Measurements from ENCODE around the gene SEH1L. TPM values are rescaled to one million over a fixed set of nuclear protein-coding genes. Genes with fewer than 3 reads are reported as not detected.
"Not testable (repeated sequence)": the region's sequence is repeated elsewhere in the genome, so short reads cannot be mapped to it uniquely, and the experiment has no call there.

SEH1L gene
- total RNA-seq, 1 donor from 2014 or later, result 27.0 TPM

DNA sequence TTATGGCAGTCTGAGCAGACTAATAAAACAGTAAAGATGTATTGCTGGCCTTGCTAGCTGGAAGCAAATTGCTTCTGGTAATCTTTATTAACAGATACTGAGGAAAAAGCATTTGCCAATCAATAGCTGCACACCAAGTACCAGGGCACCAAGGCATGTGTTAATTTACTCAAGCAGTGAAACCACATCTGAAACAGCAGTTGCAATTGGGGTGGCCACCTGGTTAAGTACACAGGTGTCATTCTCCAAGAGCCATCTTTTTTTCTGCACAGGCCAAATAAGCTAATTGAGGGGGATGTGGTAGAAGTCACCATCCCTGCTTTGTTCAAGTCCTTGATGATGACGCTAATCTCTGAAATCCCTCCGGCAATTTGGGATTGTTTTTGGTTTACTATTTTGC lies 8.6 kb upstream of the SEH1L start:
- no peak for DNase-seq (ENCODE audit: low read depth)

DNA sequence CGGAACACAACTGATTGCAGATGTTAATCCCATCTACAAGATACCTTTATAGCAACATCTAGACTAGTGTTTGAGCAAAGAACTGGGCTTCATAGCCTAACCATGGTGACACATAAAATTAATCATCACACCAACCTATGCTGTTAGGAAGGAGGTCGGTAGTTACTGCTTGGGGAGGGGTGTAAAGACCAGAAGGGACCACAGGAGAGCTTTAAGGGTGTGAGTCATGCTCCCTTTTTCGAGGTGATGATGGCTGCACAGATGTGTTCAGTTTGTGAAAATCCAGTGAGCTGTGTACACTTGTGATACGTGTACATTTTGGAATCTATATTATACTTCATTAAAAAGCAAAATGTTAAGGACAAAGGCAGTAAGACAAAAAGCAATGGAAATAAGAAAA lies 4.6 kb upstream of the SEH1L start:
- DNase-seq (ENCODE audit: low read depth), result no peak

DNA sequence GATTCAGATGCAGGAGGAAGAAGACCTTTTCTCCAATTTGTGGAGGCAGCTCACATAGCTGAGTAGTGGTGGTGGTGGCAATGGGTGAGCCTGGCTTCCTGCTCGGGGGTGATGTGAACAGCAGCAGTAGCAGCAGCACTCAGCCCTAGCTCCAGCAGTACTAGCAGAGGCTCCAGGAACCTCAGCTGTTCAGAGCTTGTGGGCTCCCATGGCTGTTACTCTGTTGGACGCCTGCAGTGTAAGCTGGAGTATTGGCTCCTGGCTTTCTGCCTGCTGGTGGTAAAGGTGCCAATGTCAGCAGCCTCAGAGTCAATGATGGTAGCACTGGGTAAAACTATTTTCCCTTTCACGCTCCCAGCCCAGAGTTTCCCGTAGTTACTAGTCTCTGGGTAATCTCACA lies 3.1 kb upstream of the SEH1L start:
- peak; percentile 94 for DNase-seq (ENCODE audit: low read depth)

DNA sequence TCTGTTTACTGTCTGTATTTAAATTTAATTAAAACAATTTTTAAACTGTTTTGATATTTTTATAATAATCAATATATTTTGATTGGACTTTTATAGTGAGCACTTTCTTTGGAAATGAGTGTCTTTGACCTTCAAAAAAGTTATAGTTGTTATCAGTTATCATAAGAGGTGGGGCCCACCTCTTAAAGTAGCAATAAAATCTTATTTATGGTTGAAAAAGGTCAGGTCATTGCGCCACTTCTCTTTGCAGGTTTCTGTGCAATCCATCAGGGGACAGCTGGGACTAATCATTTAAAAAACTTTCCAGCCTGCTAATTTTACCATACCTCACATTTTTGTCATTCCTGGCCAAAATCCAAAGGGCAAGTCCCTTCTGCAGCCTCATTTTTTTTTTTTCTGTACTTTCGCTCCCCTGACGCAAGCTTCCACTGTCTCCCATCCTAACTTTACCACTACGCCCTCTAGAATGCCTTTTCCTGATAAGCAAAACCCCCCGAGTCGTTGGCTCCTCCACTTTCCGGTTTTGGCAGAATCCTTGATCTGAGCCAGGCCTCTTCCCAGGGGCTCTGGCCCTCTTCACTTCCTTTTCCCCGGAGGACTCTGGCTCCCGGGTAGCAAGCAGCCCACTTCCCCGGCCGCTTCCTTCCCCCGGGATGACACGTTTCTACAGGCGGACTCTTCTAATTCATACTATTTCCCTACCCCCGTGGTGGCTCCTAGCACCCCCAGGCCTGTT lies 1.1 kb upstream of the SEH1L start:
- DNase-seq (ENCODE audit: low read depth), result peak; percentile 78

DNA sequence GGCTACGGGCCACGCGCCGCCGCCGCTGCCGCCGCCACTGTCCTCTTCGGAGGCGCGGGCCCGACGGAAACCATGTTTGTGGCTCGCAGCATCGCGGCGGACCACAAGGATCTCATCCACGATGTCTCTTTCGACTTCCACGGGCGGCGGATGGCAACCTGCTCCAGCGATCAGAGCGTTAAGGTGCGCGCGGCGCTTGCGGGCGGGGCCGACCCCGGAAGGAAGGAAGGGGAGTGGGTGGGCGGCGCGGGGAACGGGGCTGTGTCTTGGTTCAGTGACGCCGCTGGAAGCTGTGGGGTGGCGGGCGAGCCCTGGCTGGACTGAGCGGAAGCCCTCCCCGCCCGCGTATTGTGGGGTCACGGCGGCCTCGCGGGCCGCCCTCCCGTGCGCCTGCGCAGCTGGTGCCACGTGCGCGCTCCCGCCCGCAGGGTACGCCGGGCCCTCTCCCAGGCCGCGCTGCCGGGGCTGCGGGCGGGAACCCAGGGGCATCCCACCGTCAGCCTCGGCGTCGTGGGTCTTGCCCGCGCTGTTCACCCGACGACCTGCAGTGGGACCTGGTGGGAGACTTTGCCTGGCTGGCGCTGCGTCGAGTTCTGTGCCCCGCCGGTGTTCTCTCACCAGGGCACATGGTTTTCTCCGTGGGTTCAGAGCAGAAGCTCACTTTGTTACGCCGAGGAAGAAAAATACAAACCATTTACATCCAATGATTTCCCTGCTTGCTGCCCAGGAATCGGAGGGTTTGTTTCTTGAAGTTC lies 416 bp downstream of the SEH1L start:
- peak; percentile 87 for DNase-seq (ENCODE audit: low read depth)

DNA sequence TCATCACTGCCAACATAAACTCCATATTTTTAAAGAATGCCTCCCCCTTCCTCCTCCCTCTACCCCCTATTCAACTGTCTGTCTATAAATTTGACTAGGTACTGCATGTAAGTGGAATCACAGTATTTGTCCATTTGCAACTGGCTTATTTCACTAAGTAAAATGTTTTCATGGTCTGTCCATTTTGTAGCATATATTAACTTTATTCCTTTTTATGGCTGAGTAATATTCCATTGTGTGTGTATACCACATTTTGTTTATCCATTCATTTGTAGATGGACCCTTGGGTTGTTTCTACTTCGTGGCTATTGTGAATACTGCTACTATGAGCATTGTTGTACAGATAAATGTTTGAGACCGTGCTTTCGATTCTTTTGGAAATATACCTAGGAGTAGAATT lies 10.7 kb downstream of the SEH1L start:
- no peak for DNase-seq (ENCODE audit: low read depth)

DNA sequence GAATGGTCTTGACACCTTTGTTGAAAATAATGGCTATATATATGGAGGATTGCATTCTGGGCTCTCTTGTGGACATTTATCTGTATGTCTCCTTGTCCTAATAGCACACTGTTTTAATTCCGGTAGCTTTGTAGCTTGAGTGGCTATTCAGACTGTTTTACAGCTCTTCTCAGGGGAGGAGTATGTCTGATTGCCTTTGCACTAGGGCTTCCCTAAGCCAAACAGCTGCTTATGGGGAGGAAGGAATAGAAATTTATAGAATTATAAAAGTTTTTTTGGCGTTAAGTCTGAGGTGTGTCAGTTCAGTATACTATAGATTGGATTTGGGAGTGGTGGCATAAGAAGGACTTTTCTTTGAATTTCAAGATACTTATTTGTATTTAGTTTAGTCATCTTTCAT lies 12.6 kb downstream of the SEH1L start:
- DNase-seq (ENCODE audit: low read depth), result no peak

DNA sequence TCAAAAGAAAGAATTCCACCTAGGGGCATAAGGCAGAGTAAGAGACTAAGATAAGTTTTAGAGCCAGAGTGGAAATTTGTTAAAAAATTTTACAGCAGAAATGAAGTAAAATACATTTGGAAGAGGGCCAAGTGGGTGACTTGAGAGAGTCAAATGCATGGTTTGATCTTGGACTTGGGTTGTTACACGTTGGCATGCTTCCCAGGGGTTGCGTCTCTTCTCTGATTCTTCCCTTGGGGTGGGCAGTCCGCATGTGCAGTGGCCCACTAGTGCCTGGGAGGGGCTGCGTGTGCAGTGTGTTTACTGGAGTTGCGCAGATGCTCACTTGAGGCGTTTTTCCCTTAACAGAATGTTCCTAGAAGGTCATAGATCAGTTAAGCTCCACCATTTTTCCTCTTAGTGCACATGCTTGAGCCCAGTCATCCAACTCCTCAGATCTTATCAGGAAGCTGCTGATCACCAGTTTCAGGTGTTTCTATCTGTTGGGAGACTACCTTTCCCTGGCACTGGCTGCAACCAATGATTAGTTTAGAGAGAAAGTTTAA lies 13.1 kb downstream of the SEH1L start:
- DNase-seq (ENCODE audit: low read depth), result no peak

DNA sequence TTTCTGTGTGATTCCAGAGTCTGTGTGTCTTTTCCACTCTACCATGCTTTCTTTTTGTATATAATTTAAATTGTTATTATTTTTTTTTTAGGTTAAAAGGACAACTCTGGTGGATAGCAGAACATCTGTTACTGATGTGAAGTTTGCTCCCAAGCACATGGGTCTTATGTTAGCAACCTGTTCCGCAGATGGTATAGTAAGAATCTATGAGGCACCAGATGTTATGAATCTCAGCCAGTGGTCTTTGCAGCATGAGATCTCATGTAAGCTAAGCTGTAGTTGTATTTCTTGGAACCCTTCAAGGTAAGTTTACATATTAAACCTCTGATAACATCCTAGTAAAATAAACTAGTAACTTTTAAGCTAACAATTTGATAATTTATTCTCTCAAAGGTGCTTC lies 15.3 kb downstream of the SEH1L start:
- DNase-seq (ENCODE audit: low read depth), result no peak

DNA sequence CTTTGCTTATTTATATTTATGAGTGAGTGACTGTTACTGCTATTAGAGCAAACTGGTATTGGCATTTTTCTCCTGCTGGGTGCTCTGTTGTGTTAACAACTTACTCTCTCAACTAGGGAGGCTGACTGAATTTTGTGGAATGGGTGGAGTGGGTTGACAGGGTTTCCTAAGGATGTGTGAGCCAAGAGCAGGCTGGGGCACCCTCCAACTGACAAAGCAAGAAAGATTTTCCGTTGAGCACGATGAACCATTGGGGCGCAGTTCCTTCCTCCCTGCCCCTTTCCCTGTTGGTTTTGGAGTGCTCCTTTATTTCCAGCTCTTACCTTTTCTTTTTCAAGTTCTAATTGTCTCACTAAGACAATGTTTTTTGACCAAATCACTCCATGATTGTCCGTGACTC lies 20.3 kb downstream of the SEH1L start:
- DNase-seq (ENCODE audit: low read depth), result no peak

DNA sequence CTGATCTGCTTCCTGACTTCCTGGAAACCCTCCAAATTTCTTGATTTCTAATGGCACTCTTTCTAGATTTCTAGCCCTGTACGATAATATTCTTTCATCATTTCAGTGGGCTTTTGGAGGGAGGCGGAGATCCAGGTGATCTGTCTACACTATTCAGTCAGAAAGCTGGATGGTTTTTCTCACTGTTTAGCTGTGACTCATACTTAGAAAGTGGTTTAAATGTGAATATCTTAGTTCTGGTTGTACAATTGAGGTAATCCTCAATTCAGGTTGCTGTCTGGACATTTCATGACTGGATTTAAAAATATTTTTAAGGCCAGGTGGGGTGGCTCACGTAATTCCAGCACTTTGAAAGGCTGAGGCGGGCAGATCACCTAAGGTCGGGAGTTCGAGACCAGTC lies 20.8 kb downstream of the SEH1L start:
- no peak for DNase-seq (ENCODE audit: low read depth)

DNA sequence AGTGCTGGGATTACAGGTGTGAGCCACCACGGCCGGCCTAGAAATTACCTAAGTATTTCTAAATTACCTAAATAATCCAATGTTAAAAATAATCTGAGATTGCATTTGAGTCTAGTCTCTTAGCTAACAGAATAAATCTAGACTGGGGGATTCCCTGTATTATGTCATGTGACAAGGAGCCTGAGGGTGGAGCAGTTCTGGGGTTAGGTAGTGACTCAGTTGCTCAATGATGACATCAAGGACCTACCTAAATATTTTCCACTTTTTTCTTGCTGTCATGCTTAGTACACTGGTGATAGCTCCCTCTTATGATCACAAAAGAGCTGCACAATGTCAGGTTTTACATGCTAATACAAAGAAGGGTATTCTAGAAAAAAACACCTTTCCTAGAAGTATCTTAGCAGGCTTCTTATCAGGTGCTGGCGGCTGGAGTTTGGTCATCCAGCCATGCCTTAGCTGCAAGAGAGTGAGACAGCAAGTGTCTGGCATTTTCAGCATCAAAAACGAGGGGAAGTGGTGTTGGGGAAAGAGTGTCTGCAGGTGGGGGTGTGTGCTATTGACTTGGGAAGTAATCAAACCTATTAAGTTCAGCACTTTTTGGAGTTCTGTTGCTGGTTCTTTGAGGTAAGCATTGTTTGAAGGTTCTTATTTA lies 25.9 kb downstream of the SEH1L start:
- no peak for DNase-seq (ENCODE audit: low read depth)

DNA sequence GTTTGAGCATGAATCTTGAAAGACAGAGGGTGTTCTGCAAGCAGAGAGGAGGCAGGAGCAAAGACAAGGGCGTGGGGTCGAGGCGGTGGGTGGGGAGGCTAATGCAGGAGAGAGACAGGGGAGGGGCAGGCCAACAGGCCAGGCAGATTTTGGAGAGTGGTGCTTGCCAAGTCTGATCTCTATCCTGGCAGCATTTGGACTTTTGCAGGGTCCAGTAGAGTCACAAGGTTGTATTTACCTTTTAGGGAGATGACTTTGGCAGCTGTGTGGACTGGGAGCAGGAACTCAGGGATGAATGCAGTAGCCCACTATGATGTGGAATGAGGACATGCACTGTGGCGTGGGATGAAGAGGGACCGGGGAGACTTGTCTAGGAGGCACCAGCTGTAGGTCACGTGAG lies 27.7 kb downstream of the SEH1L start:
- no peak for DNase-seq (ENCODE audit: low read depth)

DNA sequence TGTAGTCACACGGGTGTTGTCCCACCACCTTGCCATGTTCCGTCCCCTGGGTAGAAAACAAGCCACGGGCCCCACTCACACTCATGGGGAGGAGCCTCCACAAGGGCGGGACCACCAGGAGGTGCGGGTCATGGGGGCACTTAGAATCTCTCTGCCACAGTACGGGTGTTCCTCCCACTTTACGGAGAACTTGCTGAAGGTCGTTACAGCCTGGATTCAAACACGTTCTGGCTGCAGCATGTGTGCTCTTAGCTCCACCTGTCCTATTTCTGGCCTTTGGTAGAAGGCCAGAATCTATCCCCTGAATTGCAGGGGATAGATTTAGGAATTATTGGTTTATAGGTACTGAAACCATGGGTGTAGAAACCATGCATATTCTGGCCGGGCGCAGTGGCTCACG lies 28.5 kb downstream of the SEH1L start:
- DNase-seq (ENCODE audit: low read depth), result no peak

DNA sequence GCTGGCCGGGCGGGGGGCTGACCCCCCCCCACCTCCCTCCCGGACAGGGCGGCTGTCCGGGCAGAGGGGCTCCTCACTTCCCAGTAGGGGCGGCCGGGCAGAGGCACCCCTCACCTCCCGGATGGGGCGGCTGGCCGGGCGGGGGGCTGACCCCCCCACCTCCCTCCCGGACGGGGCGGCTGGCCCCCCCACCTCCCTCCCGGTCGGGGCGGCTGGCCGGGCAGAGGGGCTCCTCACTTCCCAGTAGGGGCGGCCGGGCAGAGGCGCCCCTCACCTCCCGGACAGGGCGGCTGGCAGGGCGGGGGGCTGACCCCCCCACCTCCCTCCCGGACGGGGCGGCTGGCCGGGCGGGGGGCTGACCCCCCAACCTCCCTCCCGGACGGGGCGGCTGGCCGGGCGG lies 32.3 kb downstream of the SEH1L start:
- DNase-seq (ENCODE audit: low read depth), result not testable (repeated sequence)

DNA sequence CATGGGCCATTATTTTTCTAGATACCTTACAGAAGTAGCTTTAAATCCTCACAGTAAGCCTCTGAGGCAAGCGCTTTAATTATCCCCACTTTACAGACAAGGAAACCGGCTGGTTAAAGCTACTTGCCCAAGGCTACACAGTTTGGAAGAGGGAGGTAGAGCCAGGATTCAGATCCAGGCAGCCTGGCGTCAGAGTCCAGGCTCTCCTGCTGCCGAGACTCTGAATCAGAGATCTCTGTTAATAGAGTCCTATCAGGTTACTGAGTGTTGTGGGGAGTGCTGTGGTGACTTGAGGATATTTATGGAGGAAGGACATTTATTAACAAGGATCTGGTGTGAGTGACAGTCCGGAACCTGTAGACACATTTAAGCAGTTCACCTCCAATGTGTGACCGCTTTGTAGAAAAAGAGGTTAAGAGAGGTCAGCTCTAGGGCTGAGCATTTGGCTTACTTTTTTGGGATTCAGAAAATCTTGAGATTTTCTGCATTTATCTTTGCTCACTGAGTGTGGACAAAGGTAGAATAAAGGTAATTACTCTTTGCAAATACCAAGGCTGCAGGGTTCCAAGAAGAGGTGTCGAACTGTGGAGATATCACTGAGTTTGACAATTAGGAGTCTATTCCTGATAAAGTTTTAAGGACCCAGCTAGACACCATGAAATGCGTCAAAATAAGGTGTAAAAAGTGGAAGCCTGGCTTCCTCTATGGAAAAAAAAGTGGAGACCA lies 41.7 kb downstream of the SEH1L start:
- peak; percentile 43 for DNase-seq (ENCODE audit: low read depth)

DNA sequence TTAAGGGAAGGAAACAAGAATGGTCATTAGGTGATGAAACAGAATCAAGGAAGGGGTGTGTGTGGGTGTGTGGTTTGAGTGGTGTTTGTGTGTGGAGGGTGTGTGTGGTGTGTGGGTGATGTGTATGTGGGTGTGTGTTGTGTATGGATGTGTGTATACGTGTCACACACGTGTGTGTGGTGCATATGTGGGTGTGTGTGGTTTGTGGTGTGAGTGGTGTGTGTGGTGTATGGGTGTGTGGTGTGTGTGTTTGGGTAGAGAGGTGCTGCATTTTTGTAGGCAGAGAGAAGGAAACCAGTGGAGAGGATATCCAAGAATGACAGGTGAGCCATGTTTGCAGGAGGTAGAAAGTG lies 42.3 kb downstream of the SEH1L start:
- DNase-seq (ENCODE audit: low read depth), result no peak

DNA sequence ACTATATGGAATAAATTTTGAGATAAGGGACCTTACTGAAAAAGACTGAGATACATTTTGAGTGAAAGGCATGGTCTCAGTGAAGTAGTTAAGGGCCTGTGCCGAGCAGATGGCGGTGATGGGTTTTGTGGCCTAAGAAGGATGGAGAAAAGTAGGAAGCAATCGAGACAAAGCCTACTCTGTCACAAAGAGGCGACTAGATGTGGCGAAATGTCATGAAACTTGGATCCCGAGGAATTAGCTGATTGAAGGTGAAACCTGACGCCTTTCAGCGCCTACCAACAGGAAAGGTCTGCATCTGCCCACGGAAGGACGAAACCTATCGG lies 42.8 kb downstream of the SEH1L start:
- DNase-seq (ENCODE audit: low read depth), result no peak

DNA sequence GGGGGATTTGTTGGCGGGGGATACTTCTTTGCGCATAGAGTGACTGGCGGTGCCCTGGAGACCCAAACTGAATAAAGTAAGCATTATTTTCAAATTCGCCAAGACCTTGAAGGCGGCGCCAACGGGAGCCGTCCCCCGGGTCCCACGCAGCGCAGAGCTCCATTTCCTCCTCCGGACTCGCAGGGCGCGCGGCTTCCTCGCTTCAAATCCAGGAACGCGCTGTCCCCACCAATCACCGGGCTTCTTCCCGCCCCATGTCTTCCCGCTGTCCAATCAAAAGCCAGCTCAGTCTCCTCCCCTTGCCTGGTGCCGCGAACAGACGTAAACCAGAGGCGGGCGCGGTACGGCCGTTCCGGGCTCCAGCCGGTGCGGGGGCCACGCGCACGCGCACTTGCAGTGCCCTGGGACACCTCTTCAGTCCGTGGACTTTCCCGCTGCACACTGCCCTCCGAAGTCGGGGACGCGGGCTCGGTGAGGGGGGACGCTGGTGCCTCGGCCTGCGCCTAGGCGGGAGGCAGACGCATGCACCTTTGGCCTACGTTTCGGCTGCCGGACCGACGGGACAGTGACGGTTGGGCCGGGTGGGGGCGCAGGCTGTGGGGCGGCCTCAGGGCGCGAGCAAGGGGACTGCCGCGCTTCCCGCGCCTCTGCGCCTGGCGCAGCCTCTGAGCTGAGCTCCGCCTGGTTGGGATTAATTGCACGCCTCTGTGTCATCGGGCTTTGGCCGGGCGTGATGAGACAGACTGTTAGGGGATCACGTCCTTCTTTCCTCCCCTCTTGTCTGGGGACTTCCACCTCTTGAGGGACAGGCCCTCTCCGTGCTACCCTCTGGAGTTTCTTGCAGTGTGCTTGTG lies 43.4 kb downstream of the SEH1L start, which contains the start of gene CEP192:
Gene CEP192 (plus strand): TSS at position 396 of the 854 bp plus-strand sequence. CDS start 8,063 bp downstream, outside the sequence.
- DNase-seq (ENCODE audit: low read depth), result peak; percentile 99

DNA sequence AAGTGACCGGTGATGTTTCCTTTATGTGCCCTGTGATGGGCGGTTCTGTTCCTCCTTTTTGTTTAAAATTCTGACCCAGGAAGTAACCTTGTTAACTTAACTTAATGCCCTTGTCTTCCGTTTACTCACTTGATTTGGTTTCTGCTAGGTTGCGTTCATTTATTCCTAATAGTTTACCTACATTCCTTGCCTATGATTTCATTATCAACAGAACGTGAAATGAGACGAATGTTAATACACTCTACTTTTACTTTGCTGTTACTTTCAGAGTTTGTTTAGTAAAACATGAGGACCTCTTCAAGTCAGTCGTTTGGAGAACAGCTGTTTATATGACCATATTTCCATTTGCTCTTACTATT lies 44.0 kb downstream of the SEH1L start:
- no peak for DNase-seq (ENCODE audit: low read depth)

DNA sequence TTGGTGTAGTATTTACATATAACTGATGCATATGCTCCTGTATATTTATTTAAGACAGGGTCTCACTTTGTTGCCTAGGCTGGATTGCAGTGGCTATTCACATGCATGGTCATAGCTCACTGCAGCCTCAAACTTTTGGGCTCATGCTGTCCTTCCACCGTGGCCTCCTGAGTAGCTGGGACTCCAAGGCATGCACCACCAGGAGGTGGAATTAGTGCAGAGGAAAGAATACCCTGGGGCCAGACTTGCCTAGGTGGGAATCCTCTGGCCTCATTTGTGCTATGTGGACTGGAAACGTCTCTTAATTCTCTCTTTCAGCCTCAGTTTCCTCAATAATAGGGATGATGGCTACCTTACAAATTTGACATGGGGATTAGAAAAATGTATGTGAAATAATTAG lies 45.6 kb downstream of the SEH1L start:
- DNase-seq (ENCODE audit: low read depth), result no peak
